Upper lobe of right lung (tissue), 1 donor: ENCODE data around the gene COL18A1. TPM values are rescaled to one million over a fixed set of nuclear protein-coding genes. Genes with fewer than 3 reads are reported as not detected.
A peak's percentile ranks its signal among the peaks of the same experiment; 100 is the strongest.

Source experiments
- ATAC-seq: fragments of 200-7000 bp; cut with Tn5 transposase; one replicate; pipeline ENCODE4 v1.9.1; 2020; ENCODE audit warnings: mild to moderate bottlenecking, moderate library complexity
- DNase-seq: peaks from one replicate; pipeline ENCODE4 v3.0.0-alpha.2; 2020
- H3K27ac ChIP-seq: fragments of 200-600 bp; one replicate; pipeline ENCODE4 v1.8.0; 2022
- H3K27me3 ChIP-seq: fragments of 200-600 bp; one replicate; pipeline ENCODE4 v1.8.0; 2022; ENCODE audit warnings: mild to moderate bottlenecking
- H3K36me3 ChIP-seq: fragments of 200-600 bp; one replicate; pipeline ENCODE4 v1.8.0; 2022
- H3K4me1 ChIP-seq: fragments of 200-600 bp; one replicate; pipeline ENCODE4 v1.8.0; 2022
- H3K4me3 ChIP-seq: fragments of 200-600 bp; one replicate; pipeline ENCODE4 v1.8.0; 2022; ENCODE audit warnings: mild to moderate bottlenecking
- H3K9me3 ChIP-seq: fragments of 200-600 bp; one replicate; pipeline ENCODE4 v1.8.0; 2022
- intact Hi-C: fragments of 100-400 bp; cut with DNase I; formaldehyde crosslinking; loops from one replicate; pipeline ENCODE4 v1.11.0; 2022
- total RNA-seq: library from RNA; stranded (reverse); fragmentation: NEBNext Ultra II Directional; extraction: Animal tissue kit (Norgen Biotek cat#: 25700); gene quantifications from one replicate; pipeline ENCODE4 v1.2.1, GENCODE V29; 2021
- TF ChIP-seq, protein P1 (sequence below): fragments of 200-600 bp; IDR thresholded peaks from one replicate; pipeline ENCODE4 v1.8.0; 2022; ENCODE audit warnings: antibody characterized with exemption
- donor health status: DM: no; HTN: yes; CAD: no; lungs with severe emphysema.

Gene COL18A1
- total RNA-seq, 1 donor from 2014 or later, result 60.4 TPM

GRCh38 chr21:45475004-45475685, 70.2 kb downstream of the COL18A1 start:
- Histone ChIP-seq H3K36me3 (peaks cover 4% of the 10 kb centered on the region), H3K9me3 (no peaks in the 10 kb centered on the region), H3K27ac (no peak overlapping the region), H3K4me3 (no peak overlapping the region), H3K27me3 (no peaks in the 10 kb centered on the region), H3K4me1 (peaks cover 22% of the 10 kb centered on the region)
- TF ChIP-seq, protein P1, sequence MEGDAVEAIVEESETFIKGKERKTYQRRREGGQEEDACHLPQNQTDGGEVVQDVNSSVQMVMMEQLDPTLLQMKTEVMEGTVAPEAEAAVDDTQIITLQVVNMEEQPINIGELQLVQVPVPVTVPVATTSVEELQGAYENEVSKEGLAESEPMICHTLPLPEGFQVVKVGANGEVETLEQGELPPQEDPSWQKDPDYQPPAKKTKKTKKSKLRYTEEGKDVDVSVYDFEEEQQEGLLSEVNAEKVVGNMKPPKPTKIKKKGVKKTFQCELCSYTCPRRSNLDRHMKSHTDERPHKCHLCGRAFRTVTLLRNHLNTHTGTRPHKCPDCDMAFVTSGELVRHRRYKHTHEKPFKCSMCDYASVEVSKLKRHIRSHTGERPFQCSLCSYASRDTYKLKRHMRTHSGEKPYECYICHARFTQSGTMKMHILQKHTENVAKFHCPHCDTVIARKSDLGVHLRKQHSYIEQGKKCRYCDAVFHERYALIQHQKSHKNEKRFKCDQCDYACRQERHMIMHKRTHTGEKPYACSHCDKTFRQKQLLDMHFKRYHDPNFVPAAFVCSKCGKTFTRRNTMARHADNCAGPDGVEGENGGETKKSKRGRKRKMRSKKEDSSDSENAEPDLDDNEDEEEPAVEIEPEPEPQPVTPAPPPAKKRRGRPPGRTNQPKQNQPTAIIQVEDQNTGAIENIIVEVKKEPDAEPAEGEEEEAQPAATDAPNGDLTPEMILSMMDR, result no peak
- intact Hi-C loops, result no loop called here
- ATAC-seq (no peak), DNase-seq (no peak)

GRCh38 chr21:45475797-45476570, 71.0 kb downstream of the COL18A1 start:
- Histone ChIP-seq H3K9me3 (no peaks in the 10 kb centered on the region), H3K36me3 (peaks cover 4% of the 10 kb centered on the region), H3K27me3 (no peaks in the 10 kb centered on the region), H3K27ac (no peak overlapping the region), H3K4me1 (peaks cover 14% of the 10 kb centered on the region), H3K4me3 (no peak overlapping the region)
- TF ChIP-seq, protein P1, result no peak
- intact Hi-C loops, result no loop called here
- ATAC-seq (no peak), DNase-seq (no peak)

DNA sequence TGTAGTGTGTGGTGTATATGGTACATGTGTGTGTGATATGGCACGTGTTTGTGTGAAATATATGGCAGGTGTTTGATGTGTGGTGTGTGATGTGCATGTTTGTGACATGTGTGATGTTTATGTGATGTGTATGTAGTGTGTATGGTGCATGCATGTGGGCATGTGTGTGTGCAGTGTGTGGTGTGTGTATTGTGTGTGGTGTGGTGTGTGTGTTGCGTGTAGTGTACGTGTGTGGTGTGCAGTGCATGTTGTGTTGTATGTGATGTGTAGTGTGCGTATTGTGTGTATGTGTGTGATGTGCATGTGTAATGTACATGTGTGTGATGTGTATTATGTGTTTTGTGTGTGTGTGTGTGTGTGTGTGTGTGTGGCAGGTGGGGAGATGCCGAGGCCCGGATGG, 71.6 kb downstream of the COL18A1 start:
- Histone ChIP-seq H3K4me3 (no peak overlapping the region), H3K27me3 (no peaks in the 10 kb centered on the region), H3K27ac (no peak overlapping the region), H3K9me3 (no peaks in the 10 kb centered on the region), H3K36me3 (peaks cover 4% of the 10 kb centered on the region), H3K4me1 (peaks cover 12% of the 10 kb centered on the region)
- ATAC-seq, result no peak
- DNase-seq, result no peak
- intact Hi-C loops, result no loop called here
- TF ChIP-seq, protein P1, result no peak

DNA sequence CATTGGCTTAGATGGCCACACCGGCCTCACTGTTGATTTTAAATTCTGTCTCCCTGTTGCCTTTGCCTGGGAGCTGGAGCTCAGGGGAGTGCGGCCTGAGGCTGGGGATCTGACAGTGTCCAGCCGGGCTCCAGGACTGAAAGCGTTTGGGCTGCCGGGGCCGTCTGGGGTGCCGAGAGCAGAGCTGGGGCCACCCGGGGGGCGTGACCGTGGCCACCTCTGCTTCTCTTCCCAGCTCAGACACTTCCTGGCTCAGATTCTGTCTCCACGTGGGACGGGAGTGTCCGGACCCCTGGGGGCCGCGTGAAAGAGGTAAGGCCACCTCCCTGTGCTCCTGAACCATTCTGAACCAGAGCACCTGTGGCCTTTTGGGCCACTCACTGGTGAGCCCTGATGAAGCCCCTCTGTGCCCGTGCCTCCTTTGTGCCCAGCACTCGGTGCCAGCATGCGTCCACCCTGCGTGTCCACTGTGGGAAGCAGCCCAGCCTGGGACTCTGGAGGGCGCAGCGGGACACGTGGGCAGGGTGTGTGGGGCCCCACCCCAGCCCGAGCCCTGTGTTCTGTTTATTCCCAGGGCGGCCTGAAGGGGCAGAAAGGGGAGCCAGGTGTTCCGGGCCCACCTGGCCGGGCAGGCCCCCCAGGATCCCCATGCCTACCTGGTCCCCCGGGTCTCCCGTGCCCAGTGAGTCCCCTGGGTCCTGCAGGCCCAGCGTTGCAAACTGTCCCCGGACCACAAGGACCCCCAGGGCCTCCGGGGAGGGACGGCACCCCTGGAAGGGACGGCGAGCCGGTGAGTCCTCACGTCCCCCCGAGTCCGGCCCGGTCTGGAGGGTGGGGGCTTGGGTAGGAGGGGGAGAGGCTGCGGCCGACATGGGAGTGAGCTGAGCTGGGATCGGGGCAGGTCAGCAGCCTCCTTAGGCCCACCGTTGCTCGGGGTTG, 72.5 kb downstream of the COL18A1 start:
- DNase-seq, result no peak
- ATAC-seq, result no peak
- Histone ChIP-seq H3K27me3 (no peaks in the 10 kb centered on the region), H3K9me3 (no peaks in the 10 kb centered on the region), H3K4me3 (peak overlapping the region; percentile 32), H3K36me3 (peaks cover 8% of the 10 kb centered on the region), H3K27ac (peak overlapping the region; percentile 58), H3K4me1 (peaks cover 12% of the 10 kb centered on the region)
- TF ChIP-seq, protein P1, result no peak
- intact Hi-C loops, result no loop called here

GRCh38 chr21:45478115-45478801, 73.3 kb downstream of the COL18A1 start:
- peaks cover 8% of the 10 kb centered on the region for H3K36me3 ChIP-seq
- DNase-seq (peak; percentile 82), ATAC-seq (peak; percentile 76)
- intact Hi-C loops, result no loop called here
- H3K4me1 ChIP-seq, result peaks cover 12% of the 10 kb centered on the region
- H3K27me3 ChIP-seq, result no peaks in the 10 kb centered on the region
- TF ChIP-seq, protein P1, result peak; percentile 78
- H3K4me3 ChIP-seq, result peak overlapping the region; percentile 32
- peak overlapping the region; percentile 58 for H3K27ac ChIP-seq
- H3K9me3 ChIP-seq, result no peaks in the 10 kb centered on the region
